ENCODE results near the gene NRXN3. TPM values are rescaled to one million over a fixed set of nuclear protein-coding genes. Genes with fewer than 3 reads are reported as not detected.

The NRXN3 gene
- total and polyA plus RNA-seq, 2 of the 4 experiments (the other 2 are of a cell fraction) = 4.8 to 25.1 TPM

DNA sequence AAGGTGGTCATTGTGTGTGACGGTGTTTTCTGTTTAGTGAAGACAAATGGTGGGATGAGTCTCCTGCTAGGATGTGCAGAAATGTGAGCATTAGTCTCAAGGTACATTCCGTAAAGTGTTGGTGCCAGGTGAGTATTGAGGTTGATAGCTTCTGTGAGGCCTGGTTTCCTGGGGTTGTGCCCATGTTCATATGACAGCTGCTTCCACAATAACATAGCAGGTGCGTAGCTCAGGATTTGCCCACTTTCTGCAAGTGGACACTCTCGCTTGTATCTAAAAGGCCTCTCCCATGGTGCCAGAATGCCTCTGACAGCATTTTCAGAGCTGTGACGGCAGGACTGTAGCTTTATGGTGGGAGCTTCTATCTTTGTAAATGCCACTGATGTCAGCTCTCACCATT is 1209.1 kb downstream of the NRXN3 start:
- H2BK120ac ChIP-seq (ENCODE audit: low read depth, low read length) = no peak overlapping the region
- TF ChIP-seq FOS (IDR thresholded peaks at IDR 0.05; ENCODE audit: low read depth, low read length) (no peak), RAD21 (IDR thresholded peaks at IDR 0.05; ENCODE audit: low read length) (no peak), RFX5 (IDR thresholded peaks at IDR 0.05; ENCODE audit: low read depth, low read length) (no peak), MAZ (IDR thresholded peaks at IDR 0.05; ENCODE audit: borderline replicate concordance, low read depth, low read length) (no peak)
- no peak for DNase-seq
- no peak overlapping the region for H3K4me3 ChIP-seq (ENCODE audit: insufficient read depth, low read depth, low read length)
- BruUV-seq (replicated peaks) = no TSS peak
- no peak overlapping the region for H4K5ac ChIP-seq (ENCODE audit: low read depth, low read length)
- H2AK5ac ChIP-seq (ENCODE audit: low read depth, low read length) = no peak overlapping the region
- H3K4me2 ChIP-seq (ENCODE audit: low read depth, low read length) = no peak overlapping the region
- 0 out of 2 replicates have a peak, but pooled peaks cover 3% of the 10 kb centered on the region for H3K9me1 ChIP-seq (ENCODE audit: insufficient read depth, low read length)
- H4K20me1 ChIP-seq (ENCODE audit: insufficient read depth, low read length) = no peaks in the 10 kb centered on the region
- no peak overlapping the region for H3K56ac ChIP-seq (ENCODE audit: extremely low read depth, insufficient read depth, low read length)
- intact Hi-C loops (cut with micrococcal nuclease) (no loop called here), in situ Hi-C loops (cut with MboI; ENCODE audit: low sequenced_read_pairs) (no loop called here), dilution Hi-C loops (cut with HindIII; ENCODE audit: low sequenced_read_pairs, unreplicated experiment) (no loop called here)
- H3K4ac ChIP-seq (ENCODE audit: low read depth, low read length) = no peak overlapping the region
- H3K27me3 ChIP-seq (ENCODE audit: control insufficient read depth, insufficient read depth, low read length) = no peaks in the 10 kb centered on the region
- no peaks in the 10 kb centered on the region for H3K4me1 ChIP-seq (ENCODE audit: control insufficient read depth, insufficient read depth, low read length)
- no peak for ATAC-seq (ENCODE audit: low read depth)
- WGBS, 2 experiments (ENCODE audit: extremely low coverage in 2 of 2, insufficient read length in 1 of 2) = no CpG with 5 or more reads among the region's 5 CpGs
- no peaks in the 10 kb centered on the region for H3K9me3 ChIP-seq (ENCODE audit: control insufficient read depth, insufficient read depth, low read length)
- H2BK20ac ChIP-seq (ENCODE audit: low read depth, low read length) = no peak overlapping the region
- peak overlapping the region; percentile 40 for H2AFZ ChIP-seq (replicated peaks; ENCODE audit: low read length, poor library complexity)
- POLR2A ChIA-PET (ENCODE audit: unreplicated experiment) = interaction anchor here (0.8 kb wide), 1 partner anchor 361 kb away, joined by 7 read pairs; no protein-coding TSS in a partner anchor
- H3K36me3 ChIP-seq (ENCODE audit: control insufficient read depth, insufficient read depth, low read length) = no peaks in the 10 kb centered on the region
- no peak overlapping the region for H3K27ac ChIP-seq (ENCODE audit: insufficient read depth, low read length)
- CTCF ChIA-PET = no interaction called here
- no peak overlapping the region for H2BK15ac ChIP-seq (ENCODE audit: low read depth, low read length)
- H3K18ac ChIP-seq (ENCODE audit: low read depth, low read length) = no peak overlapping the region
- H3K79me1 ChIP-seq (ENCODE audit: low read depth in 1 of 2, low read length in 2 of 2) = peaks cover 0 to 2% of the 10 kb centered on the region in 2 experiments; a peak in 1 of 4 replicates
- no peak overlapping the region for H3K23ac ChIP-seq (ENCODE audit: low read depth, low read length)
- H2BK5ac ChIP-seq (ENCODE audit: low read depth, low read length, poor library complexity, severe bottlenecking) = no peak overlapping the region
- H3K14ac ChIP-seq (replicated peaks; ENCODE audit: low read depth, low read length) = no peak overlapping the region
- no peak overlapping the region for H3K9ac ChIP-seq (ENCODE audit: low read depth, low read length)
- H4K8ac ChIP-seq (ENCODE audit: low read depth in 2 of 2, low read length in 2 of 2) = no peak overlapping the region
- H4K91ac ChIP-seq (ENCODE audit: insufficient read depth, low read depth, low read length) = no peak overlapping the region
- H2AK9ac ChIP-seq (replicated peaks; ENCODE audit: low read depth, low read length, poor library complexity) = no peak overlapping the region

Data from IMR-90 (cell line).